Measurements from ENCODE around the gene DIO3.

The DIO3 gene

GRCh38 chr14:101595887-101596721 is 34.8 kb downstream of the DIO3 start:
- TF ChIP-seq CTCF (IDR thresholded peaks at IDR 0.05; ENCODE audit: low read depth, low read length), result no peak
- in situ Hi-C loops (cut with HindIII; ENCODE audit: low sequenced_read_pairs), result no loop called here
- no peak overlapping the region for H3K4me3 ChIP-seq (ENCODE audit: low read depth, low read length)
- DNase-seq (ENCODE audit: low read depth, low spot score), result no peak

GRCh38 chr14:101596742-101597141 is 35.4 kb downstream of the DIO3 start:
- in situ Hi-C loops (cut with HindIII; ENCODE audit: low sequenced_read_pairs), result no loop called here
- no peak overlapping the region for H3K4me3 ChIP-seq (ENCODE audit: low read depth, low read length)
- no peak for DNase-seq (ENCODE audit: low read depth, low spot score)
- no peak for TF ChIP-seq CTCF (IDR thresholded peaks at IDR 0.05; ENCODE audit: low read depth, low read length)

GRCh38 chr14:101598159-101598558 is 36.9 kb downstream of the DIO3 start:
- in situ Hi-C loops (cut with HindIII; ENCODE audit: low sequenced_read_pairs), result no loop called here
- no peak overlapping the region for H3K4me3 ChIP-seq (ENCODE audit: low read depth, low read length)
- no peak for DNase-seq (ENCODE audit: low read depth, low spot score)
- no peak for TF ChIP-seq CTCF (IDR thresholded peaks at IDR 0.05; ENCODE audit: low read depth, low read length)

GRCh38 chr14:101598571-101599233 is 37.4 kb downstream of the DIO3 start:
- DNase-seq (ENCODE audit: low read depth, low spot score), result no peak
- no peak overlapping the region for H3K4me3 ChIP-seq (ENCODE audit: low read depth, low read length)
- TF ChIP-seq CTCF (IDR thresholded peaks at IDR 0.05; ENCODE audit: low read depth, low read length), result no peak
- in situ Hi-C loops (cut with HindIII; ENCODE audit: low sequenced_read_pairs), result no loop called here

- DNase-seq (ENCODE audit: low read depth, low spot score), result no peak
- H3K4me3 ChIP-seq (ENCODE audit: low read depth, low read length), result no peak overlapping the region
- in situ Hi-C loops (cut with HindIII; ENCODE audit: low sequenced_read_pairs), result no loop called here
- TF ChIP-seq CTCF (IDR thresholded peaks at IDR 0.05; ENCODE audit: low read depth, low read length), result no peak
Measured at GRCh38 chr14:101599234-101599885, 38.1 kb downstream of the DIO3 start.

- H3K4me3 ChIP-seq (ENCODE audit: low read depth, low read length), result no peak overlapping the region
- no peak for DNase-seq (ENCODE audit: low read depth, low spot score)
- in situ Hi-C loops (cut with HindIII; ENCODE audit: low sequenced_read_pairs), result no loop called here
- no peak for TF ChIP-seq CTCF (IDR thresholded peaks at IDR 0.05; ENCODE audit: low read depth, low read length)
Measured at GRCh38 chr14:101600336-101600890, 39.1 kb downstream of the DIO3 start.

Measured in astrocyte of the spinal cord (primary cell).